T-helper 2 cell treated with Interferon-gamma antibody and Interleukin-4, amounts not matched to agents 5 μg/mL and 100 μg/mL, for 36 hours (primary cell): Measurements from ENCODE around the gene CPS1.

Source experiments
- DNase-seq: peaks from one replicate; pipeline ENCODE4 v3.0.0; 2021; ENCODE audit warnings: low spot score
- H3K27ac Mint-ChIP-seq: one replicate; pipeline ENCODE4 v1.8.0; 2021; ENCODE audit warnings: mild to moderate bottlenecking, mixed read lengths
- H3K27me3 Mint-ChIP-seq: one replicate; pipeline ENCODE4 v1.8.0; 2021; ENCODE audit warnings: low read depth, mixed read lengths
- H3K36me3 Mint-ChIP-seq: one replicate; pipeline ENCODE4 v1.8.0; 2021; ENCODE audit warnings: low read depth, mixed read lengths
- H3K4me1 Mint-ChIP-seq: one replicate; pipeline ENCODE4 v1.8.0; 2021; ENCODE audit warnings: low read depth, mixed read lengths
- H3K4me3 Mint-ChIP-seq: one replicate; pipeline ENCODE4 v1.8.0; 2022; ENCODE audit warnings: mild to moderate bottlenecking, moderate library complexity, mixed read lengths
- H3K9me3 Mint-ChIP-seq: one replicate; pipeline ENCODE4 v1.8.0; 2021; ENCODE audit warnings: mixed read lengths

The CPS1 gene

GRCh38 chr2:210558708-210559107 is 2.3 kb downstream of the CPS1 start:
- Mint-ChIP-seq H3K27me3 (no peaks in the 10 kb centered on the region), H3K4me1 (no peaks in the 10 kb centered on the region), H3K4me3 (no peak overlapping the region), H3K27ac (no peak overlapping the region), H3K36me3 (no peaks in the 10 kb centered on the region), H3K9me3 (no peaks in the 10 kb centered on the region)
- no peak for DNase-seq

DNA sequence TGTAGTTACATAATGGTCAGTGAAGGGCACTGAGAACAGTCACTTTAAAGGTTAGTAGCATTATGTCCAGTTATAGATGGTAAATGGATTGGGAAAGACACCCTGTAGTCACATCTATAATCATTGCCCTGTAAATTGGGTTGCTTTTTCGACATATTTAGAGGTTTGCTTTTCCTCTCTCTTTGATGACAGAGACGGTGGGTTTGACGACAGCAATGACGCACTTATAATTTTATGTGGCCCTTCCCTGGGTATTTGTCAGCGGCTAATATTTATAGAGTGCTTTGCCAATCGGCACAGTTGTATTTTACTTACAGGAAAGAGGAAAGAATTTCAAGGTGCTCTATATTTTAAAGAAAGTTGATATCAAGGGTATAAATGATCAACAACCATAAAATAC is 2.8 kb downstream of the CPS1 start:
- no peak for DNase-seq
- Mint-ChIP-seq H3K27me3 (no peaks in the 10 kb centered on the region), H3K4me1 (no peaks in the 10 kb centered on the region), H3K4me3 (no peak overlapping the region), H3K36me3 (no peaks in the 10 kb centered on the region), H3K9me3 (no peaks in the 10 kb centered on the region), H3K27ac (no peak overlapping the region)

- Mint-ChIP-seq H3K27ac (no peak overlapping the region), H3K36me3 (no peaks in the 10 kb centered on the region), H3K4me1 (no peaks in the 10 kb centered on the region), H3K9me3 (no peaks in the 10 kb centered on the region), H3K27me3 (no peaks in the 10 kb centered on the region), H3K4me3 (no peak overlapping the region)
- no peak for DNase-seq
These were observed 5.1 kb downstream of the CPS1 start for GRCh38 chr2:210561475-210561874.

GRCh38 chr2:210562091-210562490 is 5.7 kb downstream of the CPS1 start:
- Mint-ChIP-seq H3K4me1 (no peaks in the 10 kb centered on the region), H3K27ac (no peak overlapping the region), H3K9me3 (no peaks in the 10 kb centered on the region), H3K36me3 (no peaks in the 10 kb centered on the region), H3K27me3 (no peaks in the 10 kb centered on the region), H3K4me3 (no peak overlapping the region)
- DNase-seq = no peak

DNA sequence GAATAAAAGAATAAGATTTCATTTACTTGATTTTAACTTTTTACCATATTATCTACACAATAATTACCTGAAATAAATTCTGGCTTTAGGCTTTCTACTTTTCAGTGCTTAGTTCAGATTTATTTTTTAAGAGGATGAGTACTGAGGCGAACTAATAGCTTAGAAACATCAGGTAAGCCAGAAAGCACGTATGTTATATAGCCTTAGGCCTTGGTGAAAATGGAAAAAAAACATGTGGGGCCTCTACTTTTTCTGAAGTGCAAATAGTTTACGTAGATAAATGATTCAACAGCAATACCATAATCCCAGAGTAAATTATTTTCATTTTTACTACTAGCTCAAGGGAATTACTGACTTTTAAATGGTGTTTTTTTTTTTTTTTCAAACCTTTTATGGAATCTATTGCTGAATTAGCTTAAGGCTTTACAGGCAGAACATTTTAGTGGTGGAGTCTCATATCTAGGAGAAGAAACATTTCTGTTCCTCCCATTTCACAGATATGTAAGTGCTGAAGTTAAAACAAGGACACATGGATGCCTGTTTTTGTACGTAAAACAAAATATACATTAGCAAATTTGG is 6.2 kb downstream of the CPS1 start:
- Mint-ChIP-seq H3K4me3 (no peak overlapping the region), H3K27me3 (no peaks in the 10 kb centered on the region), H3K27ac (no peak overlapping the region), H3K36me3 (no peaks in the 10 kb centered on the region), H3K4me1 (no peaks in the 10 kb centered on the region), H3K9me3 (no peaks in the 10 kb centered on the region)
- DNase-seq = no peak

DNA sequence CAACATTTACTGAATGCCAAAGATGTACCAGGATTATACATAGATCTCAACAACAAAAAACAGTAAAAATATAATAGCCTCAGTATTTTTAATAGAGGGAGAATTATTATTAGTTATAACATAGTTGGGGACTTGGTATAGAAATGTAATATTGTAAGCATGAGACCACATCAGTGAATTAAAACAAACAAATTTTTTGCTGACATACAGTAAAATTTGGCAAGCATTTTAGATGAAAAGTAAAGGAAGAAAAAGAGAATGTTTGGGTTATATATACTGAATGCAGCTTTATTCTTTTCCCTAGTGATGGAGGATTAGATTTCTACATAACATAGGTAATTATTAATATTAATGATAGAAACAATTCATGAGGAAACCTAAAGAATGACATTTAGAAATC is 10.9 kb downstream of the CPS1 start:
- H3K4me1 Mint-ChIP-seq = no peaks in the 10 kb centered on the region
- H3K27ac Mint-ChIP-seq = no peak overlapping the region
- no peaks in the 10 kb centered on the region for H3K36me3 Mint-ChIP-seq

DNA sequence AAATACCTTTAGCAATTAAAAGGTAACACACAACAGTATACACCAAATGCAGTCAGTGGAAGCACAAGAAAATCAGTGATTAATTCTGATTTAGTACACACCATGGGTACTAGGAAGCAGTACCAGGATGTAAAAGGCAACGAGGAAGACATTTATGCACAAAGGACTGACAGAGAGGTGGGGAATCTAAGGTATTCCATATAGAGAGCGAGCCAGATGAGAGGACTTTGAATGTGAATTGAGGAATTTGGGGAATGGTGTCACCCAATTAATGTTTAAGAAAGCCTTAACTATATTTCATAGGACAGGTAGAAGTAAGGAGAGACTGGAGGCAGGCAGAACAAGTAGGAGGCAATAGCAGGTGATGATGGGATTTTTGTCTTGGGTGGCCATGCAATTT is 11.7 kb downstream of the CPS1 start:
- Mint-ChIP-seq H3K27me3 (no peaks in the 10 kb centered on the region), H3K36me3 (no peaks in the 10 kb centered on the region), H3K9me3 (no peaks in the 10 kb centered on the region), H3K4me3 (no peak overlapping the region), H3K27ac (no peak overlapping the region), H3K4me1 (no peaks in the 10 kb centered on the region)
- DNase-seq = no peak

More for the DNA sequence above, 10.9 kb downstream of the CPS1 start:
- no peak overlapping the region for H3K4me3 Mint-ChIP-seq
- H3K27me3 Mint-ChIP-seq = no peaks in the 10 kb centered on the region
- DNase-seq = no peak
- no peaks in the 10 kb centered on the region for H3K9me3 Mint-ChIP-seq

GRCh38 chr2:210577263-210578071 is 21.1 kb downstream of the CPS1 start:
- H3K27ac Mint-ChIP-seq = no peak overlapping the region
- H3K27me3 Mint-ChIP-seq = no peaks in the 10 kb centered on the region
- no peak for DNase-seq
- H3K36me3 Mint-ChIP-seq = no peaks in the 10 kb centered on the region
- H3K4me1 Mint-ChIP-seq = no peaks in the 10 kb centered on the region
- H3K9me3 Mint-ChIP-seq = no peaks in the 10 kb centered on the region
- no peak overlapping the region for H3K4me3 Mint-ChIP-seq

DNA sequence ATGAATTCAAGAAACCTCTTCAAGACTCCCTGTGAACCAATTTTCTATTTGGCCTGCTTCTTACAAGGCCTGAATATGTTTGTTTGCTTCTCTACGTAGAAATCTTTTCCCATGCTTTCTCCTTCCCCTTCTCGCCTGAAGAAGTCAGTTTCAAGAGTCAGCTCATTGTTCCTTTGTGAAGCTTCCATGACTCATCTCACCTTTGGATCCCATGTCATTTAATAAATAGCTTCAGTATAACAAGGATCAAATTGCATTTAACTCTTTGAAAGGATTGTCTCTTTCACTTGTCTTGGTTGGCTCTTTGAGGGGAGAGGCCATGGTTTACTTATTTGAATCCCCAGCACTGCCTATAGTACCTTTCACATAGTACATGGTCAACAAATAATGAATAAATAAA is 28.4 kb downstream of the CPS1 start:
- H3K4me1 Mint-ChIP-seq = no peaks in the 10 kb centered on the region
- no peaks in the 10 kb centered on the region for H3K36me3 Mint-ChIP-seq
- no peaks in the 10 kb centered on the region for H3K27me3 Mint-ChIP-seq
- H3K27ac Mint-ChIP-seq = no peak overlapping the region
- H3K4me3 Mint-ChIP-seq = no peak overlapping the region
- DNase-seq = no peak
- H3K9me3 Mint-ChIP-seq = no peaks in the 10 kb centered on the region

GRCh38 chr2:210586381-210586780 is 30.0 kb downstream of the CPS1 start:
- no peak overlapping the region for H3K4me3 Mint-ChIP-seq
- H3K9me3 Mint-ChIP-seq = no peaks in the 10 kb centered on the region
- no peak overlapping the region for H3K27ac Mint-ChIP-seq
- DNase-seq = no peak
- no peaks in the 10 kb centered on the region for H3K36me3 Mint-ChIP-seq
- H3K4me1 Mint-ChIP-seq = no peaks in the 10 kb centered on the region
- no peaks in the 10 kb centered on the region for H3K27me3 Mint-ChIP-seq

- Mint-ChIP-seq H3K9me3 (no peaks in the 10 kb centered on the region), H3K27me3 (no peaks in the 10 kb centered on the region), H3K4me1 (no peaks in the 10 kb centered on the region), H3K27ac (no peak overlapping the region), H3K4me3 (no peak overlapping the region), H3K36me3 (no peaks in the 10 kb centered on the region)
- DNase-seq = no peak
These were observed 35.3 kb downstream of the CPS1 start for GRCh38 chr2:210591663-210592062.

DNA sequence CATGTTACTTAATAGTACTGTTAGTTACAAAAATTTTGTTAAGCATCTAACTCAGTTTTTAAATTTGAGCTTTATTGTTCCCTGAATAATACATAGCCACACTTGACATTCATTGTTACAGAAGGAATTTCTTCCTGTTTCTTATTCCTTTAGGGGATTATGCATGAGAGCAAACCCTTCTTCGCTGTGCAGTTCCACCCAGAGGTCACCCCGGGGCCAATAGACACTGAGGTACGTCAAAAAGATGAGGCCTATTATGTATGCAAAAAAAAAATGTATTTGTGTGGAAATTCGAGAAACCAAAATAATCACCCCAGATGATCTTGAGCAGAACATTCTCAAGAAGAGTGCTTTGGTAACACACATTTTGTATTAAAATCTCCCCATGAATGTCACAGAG is 36.3 kb downstream of the CPS1 start:
- no peaks in the 10 kb centered on the region for H3K4me1 Mint-ChIP-seq
- H3K4me3 Mint-ChIP-seq = no peak overlapping the region

DNA sequence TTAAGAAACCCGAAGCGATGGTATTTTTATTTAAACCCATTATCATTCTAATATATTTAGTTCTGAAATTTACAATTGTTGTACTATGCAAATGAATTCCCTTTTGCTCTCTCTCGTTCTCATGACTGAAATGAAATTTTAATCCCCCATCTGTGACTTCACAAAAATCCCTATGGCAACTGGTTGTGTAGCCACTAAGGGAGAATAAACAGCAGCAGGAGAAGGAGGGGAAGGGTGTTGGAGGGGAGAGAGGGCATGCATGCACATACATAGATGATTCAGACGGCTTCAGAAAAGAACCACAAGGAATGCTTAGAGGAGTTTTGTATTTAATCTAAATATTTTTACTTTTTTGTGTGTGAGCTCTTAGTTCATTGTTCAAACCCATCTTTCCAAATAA is 36.8 kb downstream of the CPS1 start:
- Mint-ChIP-seq H3K4me1 (no peaks in the 10 kb centered on the region), H3K27ac (no peak overlapping the region), H3K4me3 (no peak overlapping the region), H3K9me3 (no peaks in the 10 kb centered on the region), H3K36me3 (no peaks in the 10 kb centered on the region), H3K27me3 (no peaks in the 10 kb centered on the region)
- no peak for DNase-seq

More for the DNA sequence above, 36.3 kb downstream of the CPS1 start:
- H3K9me3 Mint-ChIP-seq = no peaks in the 10 kb centered on the region
- no peak overlapping the region for H3K27ac Mint-ChIP-seq
- DNase-seq = no peak
- H3K27me3 Mint-ChIP-seq = no peaks in the 10 kb centered on the region
- no peaks in the 10 kb centered on the region for H3K36me3 Mint-ChIP-seq

- Mint-ChIP-seq H3K27me3 (no peaks in the 10 kb centered on the region), H3K9me3 (no peaks in the 10 kb centered on the region), H3K4me1 (no peaks in the 10 kb centered on the region), H3K27ac (no peak overlapping the region), H3K36me3 (no peaks in the 10 kb centered on the region), H3K4me3 (no peak overlapping the region)
- no peak for DNase-seq
These were observed 41.8 kb downstream of the CPS1 start for GRCh38 chr2:210598219-210598618.

- H3K4me3 Mint-ChIP-seq = no peak overlapping the region
- no peaks in the 10 kb centered on the region for H3K36me3 Mint-ChIP-seq
- no peaks in the 10 kb centered on the region for H3K4me1 Mint-ChIP-seq
- H3K27ac Mint-ChIP-seq = no peak overlapping the region
- DNase-seq = no peak
- no peaks in the 10 kb centered on the region for H3K9me3 Mint-ChIP-seq
- no peaks in the 10 kb centered on the region for H3K27me3 Mint-ChIP-seq
These were observed 43.1 kb downstream of the CPS1 start for GRCh38 chr2:210599476-210599875.
